ENCODE results near the gene HK1.
"Not testable (repeated sequence)": the region's sequence is repeated elsewhere in the genome, so short reads cannot be mapped to it uniquely, and the experiment has no call there.

Gene HK1

GRCh38 chr10:69279110-69279509, 814 bp downstream of the HK1 start:
- H2AFZ ChIP-seq (ENCODE audit: low read length, unreplicated experiment), result no peak overlapping the region
- H3K27me3 ChIP-seq (ENCODE audit: insufficient read depth, low read length), result peaks cover 11% of the 10 kb centered on the region; the same call in 1 of the 2 replicates
- no peaks in the 10 kb centered on the region for H3K36me3 ChIP-seq (ENCODE audit: insufficient read depth, low read length)
- no peaks in the 10 kb centered on the region for H3K79me2 ChIP-seq (ENCODE audit: control insufficient read depth, insufficient read depth, low read length, unreplicated experiment)
- no peak overlapping the region for H3K4me3 ChIP-seq (ENCODE audit: low read depth, low read length)
- peaks cover 4% of the 10 kb centered on the region for H3K4me1 ChIP-seq (ENCODE audit: control insufficient read depth, insufficient read depth, low read length, unreplicated experiment)
- no peak overlapping the region for H3K27ac ChIP-seq (ENCODE audit: low read depth, low read length)

- peaks cover 4% of the 10 kb centered on the region for H3K4me1 ChIP-seq (ENCODE audit: control insufficient read depth, insufficient read depth, low read length, unreplicated experiment)
- no peak overlapping the region for H2AFZ ChIP-seq (ENCODE audit: low read length, unreplicated experiment)
- H3K27ac ChIP-seq (ENCODE audit: low read depth, low read length), result no peak overlapping the region
- peaks cover 11% of the 10 kb centered on the region; the same call in 1 of the 2 replicates for H3K27me3 ChIP-seq (ENCODE audit: insufficient read depth, low read length)
- H3K36me3 ChIP-seq (ENCODE audit: insufficient read depth, low read length), result no peaks in the 10 kb centered on the region
- no peaks in the 10 kb centered on the region for H3K79me2 ChIP-seq (ENCODE audit: control insufficient read depth, insufficient read depth, low read length, unreplicated experiment)
- H3K4me3 ChIP-seq (ENCODE audit: low read depth, low read length), result no peak overlapping the region
These were observed 3.5 kb downstream of the HK1 start for GRCh38 chr10:69281507-69282413.

GRCh38 chr10:69284402-69284801, 6.1 kb downstream of the HK1 start:
- not testable (repeated sequence) for H3K4me1 ChIP-seq (ENCODE audit: control insufficient read depth, insufficient read depth, low read length, unreplicated experiment); H3K36me3 ChIP-seq (ENCODE audit: insufficient read depth, low read length); H3K27ac ChIP-seq (ENCODE audit: low read depth, low read length); H3K4me3 ChIP-seq (ENCODE audit: low read depth, low read length); H3K79me2 ChIP-seq (ENCODE audit: control insufficient read depth, insufficient read depth, low read length, unreplicated experiment); H2AFZ ChIP-seq (ENCODE audit: low read length, unreplicated experiment)
- peaks cover 11% of the 10 kb centered on the region; the same call in 1 of the 2 replicates for H3K27me3 ChIP-seq (ENCODE audit: insufficient read depth, low read length)

GRCh38 chr10:69285699-69286098, 7.4 kb downstream of the HK1 start:
- Histone ChIP-seq H2AFZ (ENCODE audit: low read length, unreplicated experiment) (no peak overlapping the region), H3K79me2 (ENCODE audit: control insufficient read depth, insufficient read depth, low read length, unreplicated experiment) (no peaks in the 10 kb centered on the region)

GRCh38 chr10:69287181-69287580, 8.9 kb downstream of the HK1 start:
- Histone ChIP-seq H3K4me3 (ENCODE audit: low read depth, low read length) (no peak overlapping the region), H3K27ac (ENCODE audit: low read depth, low read length) (no peak overlapping the region), H3K36me3 (ENCODE audit: insufficient read depth, low read length) (no peaks in the 10 kb centered on the region), H3K4me1 (ENCODE audit: control insufficient read depth, insufficient read depth, low read length, unreplicated experiment) (no peaks in the 10 kb centered on the region), H3K27me3 (ENCODE audit: insufficient read depth, low read length) (0 out of 2 replicates have a peak, but pooled peaks cover under 1% of the 10 kb centered on the region), H2AFZ (ENCODE audit: low read length, unreplicated experiment) (no peak overlapping the region), H3K79me2 (ENCODE audit: control insufficient read depth, insufficient read depth, low read length, unreplicated experiment) (no peaks in the 10 kb centered on the region)

More at GRCh38 chr10:69285699-69286098, 7.4 kb downstream of the HK1 start:
- Histone ChIP-seq H3K27ac (ENCODE audit: low read depth, low read length) (no peak overlapping the region), H3K27me3 (ENCODE audit: insufficient read depth, low read length) (peaks cover 11% of the 10 kb centered on the region; the same call in 1 of the 2 replicates), H3K4me1 (ENCODE audit: control insufficient read depth, insufficient read depth, low read length, unreplicated experiment) (no peaks in the 10 kb centered on the region), H3K36me3 (ENCODE audit: insufficient read depth, low read length) (no peaks in the 10 kb centered on the region), H3K4me3 (ENCODE audit: low read depth, low read length) (no peak overlapping the region)

GRCh38 chr10:69290993-69291392, 12.7 kb downstream of the HK1 start:
- no peak overlapping the region for H3K27ac ChIP-seq (ENCODE audit: low read depth, low read length)
- H2AFZ ChIP-seq (ENCODE audit: low read length, unreplicated experiment), result no peak overlapping the region
- H3K4me1 ChIP-seq (ENCODE audit: control insufficient read depth, insufficient read depth, low read length, unreplicated experiment), result no peaks in the 10 kb centered on the region
- no peaks in the 10 kb centered on the region for H3K79me2 ChIP-seq (ENCODE audit: control insufficient read depth, insufficient read depth, low read length, unreplicated experiment)
- 0 out of 2 replicates have a peak, but pooled peaks cover 4% of the 10 kb centered on the region for H3K27me3 ChIP-seq (ENCODE audit: insufficient read depth, low read length)
- H3K36me3 ChIP-seq (ENCODE audit: insufficient read depth, low read length), result no peaks in the 10 kb centered on the region
- no peak overlapping the region for H3K4me3 ChIP-seq (ENCODE audit: low read depth, low read length)

GRCh38 chr10:69292459-69292858, 14.2 kb downstream of the HK1 start:
- no peak overlapping the region for H3K27ac ChIP-seq (ENCODE audit: low read depth, low read length)

GRCh38 chr10:69295027-69295636, 16.8 kb downstream of the HK1 start:
- peaks cover 10% of the 10 kb centered on the region; the same call in 1 of the 2 replicates for H3K27me3 ChIP-seq (ENCODE audit: insufficient read depth, low read length)
- H3K36me3 ChIP-seq (ENCODE audit: insufficient read depth, low read length), result no peaks in the 10 kb centered on the region
- H3K27ac ChIP-seq (ENCODE audit: low read depth, low read length), result no peak overlapping the region
- H3K79me2 ChIP-seq (ENCODE audit: control insufficient read depth, insufficient read depth, low read length, unreplicated experiment), result no peaks in the 10 kb centered on the region
- H3K4me3 ChIP-seq (ENCODE audit: low read depth, low read length), result no peak overlapping the region
- H3K4me1 ChIP-seq (ENCODE audit: control insufficient read depth, insufficient read depth, low read length, unreplicated experiment), result no peaks in the 10 kb centered on the region
- no peak overlapping the region for H2AFZ ChIP-seq (ENCODE audit: low read length, unreplicated experiment)

More at GRCh38 chr10:69292459-69292858, 14.2 kb downstream of the HK1 start:
- Histone ChIP-seq H3K27me3 (ENCODE audit: insufficient read depth, low read length) (peaks cover 10% of the 10 kb centered on the region; the same call in 1 of the 2 replicates), H3K36me3 (ENCODE audit: insufficient read depth, low read length) (no peaks in the 10 kb centered on the region), H2AFZ (ENCODE audit: low read length, unreplicated experiment) (no peak overlapping the region), H3K4me1 (ENCODE audit: control insufficient read depth, insufficient read depth, low read length, unreplicated experiment) (no peaks in the 10 kb centered on the region), H3K79me2 (ENCODE audit: control insufficient read depth, insufficient read depth, low read length, unreplicated experiment) (no peaks in the 10 kb centered on the region), H3K4me3 (ENCODE audit: low read depth, low read length) (no peak overlapping the region)

GRCh38 chr10:69303632-69304051, 25.3 kb downstream of the HK1 start:
- H3K79me2 ChIP-seq (ENCODE audit: control insufficient read depth, insufficient read depth, low read length, unreplicated experiment), result no peaks in the 10 kb centered on the region
- no peak overlapping the region for H2AFZ ChIP-seq (ENCODE audit: low read length, unreplicated experiment)
- no peaks in the 10 kb centered on the region for H3K27me3 ChIP-seq (ENCODE audit: insufficient read depth, low read length)
- H3K36me3 ChIP-seq (ENCODE audit: insufficient read depth, low read length), result no peaks in the 10 kb centered on the region
- no peak overlapping the region for H3K4me3 ChIP-seq (ENCODE audit: low read depth, low read length)
- H3K4me1 ChIP-seq (ENCODE audit: control insufficient read depth, insufficient read depth, low read length, unreplicated experiment), result no peaks in the 10 kb centered on the region
- H3K27ac ChIP-seq (ENCODE audit: low read depth, low read length), result no peak overlapping the region

- no peaks in the 10 kb centered on the region for H3K36me3 ChIP-seq (ENCODE audit: insufficient read depth, low read length)
- no peaks in the 10 kb centered on the region for H3K4me1 ChIP-seq (ENCODE audit: control insufficient read depth, insufficient read depth, low read length, unreplicated experiment)
- no peaks in the 10 kb centered on the region for H3K79me2 ChIP-seq (ENCODE audit: control insufficient read depth, insufficient read depth, low read length, unreplicated experiment)
- no peak overlapping the region for H3K4me3 ChIP-seq (ENCODE audit: low read depth, low read length)
- H3K27ac ChIP-seq (ENCODE audit: low read depth, low read length), result no peak overlapping the region
- no peaks in the 10 kb centered on the region for H3K27me3 ChIP-seq (ENCODE audit: insufficient read depth, low read length)
- no peak overlapping the region for H2AFZ ChIP-seq (ENCODE audit: low read length, unreplicated experiment)
These were observed 28.1 kb downstream of the HK1 start for GRCh38 chr10:69306421-69306820.
